Measurements from ENCODE around the gene CERT1.

Gene CERT1

DNA sequence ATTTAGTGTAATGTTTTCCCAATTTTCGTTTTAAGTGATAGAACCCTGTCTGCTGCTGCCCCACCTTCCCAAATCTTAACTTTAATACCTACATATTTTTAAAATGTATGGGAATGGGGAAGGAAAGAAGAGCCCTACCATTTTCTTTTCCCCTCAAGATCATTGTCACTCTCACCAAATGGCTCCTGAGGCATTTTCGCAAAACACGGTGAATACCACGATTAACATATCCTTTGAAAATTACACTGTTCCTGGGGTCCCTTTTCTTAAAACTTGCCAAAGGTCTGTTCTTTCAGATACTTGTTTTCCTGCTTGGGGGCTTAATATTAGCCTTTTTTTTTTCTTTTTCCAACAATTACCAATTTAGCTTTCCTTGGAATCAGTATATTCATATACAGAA lies 36.1 kb downstream of the CERT1 start:
- DNase-seq (ENCODE audit: low read depth in 4 of 4, low spot score in 1 of 4) = no peak

DNA sequence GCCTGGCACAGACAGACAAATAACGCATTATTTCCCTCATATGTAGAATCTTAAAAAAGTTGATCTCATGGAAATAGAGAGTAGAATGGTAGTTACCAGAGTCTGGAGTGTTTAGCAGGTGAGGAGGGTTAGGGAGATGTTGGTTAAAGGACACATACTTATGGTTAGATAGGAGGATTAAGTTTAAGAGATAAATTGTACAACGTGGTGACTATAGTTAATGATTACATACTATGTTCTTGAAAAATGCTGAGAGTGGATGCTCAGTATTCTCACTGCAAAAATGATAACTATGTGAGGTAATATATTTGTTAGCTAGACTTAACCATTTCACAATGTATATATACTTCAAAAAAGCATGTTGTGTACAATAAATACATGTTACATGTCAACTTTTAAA lies 38.0 kb downstream of the CERT1 start:
- DNase-seq (ENCODE audit: low read depth in 4 of 4, low spot score in 1 of 4) = no peak

DNA sequence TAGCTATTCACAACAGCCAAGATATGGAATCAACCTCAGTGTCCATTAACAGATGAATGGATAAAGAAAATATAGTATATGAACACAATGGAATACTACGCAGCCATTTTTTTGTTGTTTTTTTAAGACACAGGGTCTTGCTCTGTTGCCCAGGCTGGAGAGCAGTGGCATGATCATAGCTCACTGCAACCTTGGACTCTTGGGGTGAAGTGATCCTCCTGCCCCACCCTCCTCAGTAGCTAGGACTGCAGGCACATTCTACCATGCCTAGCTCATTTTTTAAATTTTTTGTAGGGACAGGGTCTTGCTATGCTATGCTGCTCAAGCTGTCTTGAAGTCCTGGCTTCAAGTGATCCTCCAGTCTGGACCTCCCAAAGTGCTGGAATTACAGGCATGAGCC lies 38.5 kb downstream of the CERT1 start:
- no peak for DNase-seq (ENCODE audit: low read depth in 4 of 4, low spot score in 1 of 4)

DNA sequence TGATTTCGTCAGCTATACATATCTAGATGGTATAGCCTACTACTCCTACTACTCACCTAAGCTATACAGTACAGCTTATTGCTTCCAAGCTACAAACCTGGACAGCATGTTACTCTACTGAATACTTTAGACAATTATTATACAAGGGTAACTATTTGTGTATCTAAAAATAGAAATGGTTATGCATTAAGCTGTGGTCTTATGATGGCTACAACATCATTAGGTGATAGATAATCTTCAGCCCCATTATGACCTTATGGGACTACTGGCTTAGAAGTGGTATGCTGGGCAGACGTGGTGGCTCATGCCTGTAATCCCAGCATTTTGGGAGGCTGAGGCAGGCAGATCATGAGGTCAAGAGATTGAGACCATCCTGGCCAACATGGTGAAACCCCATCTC lies 40.2 kb downstream of the CERT1 start:
- no peak for DNase-seq (ENCODE audit: low read depth in 4 of 4, low spot score in 1 of 4)

DNA sequence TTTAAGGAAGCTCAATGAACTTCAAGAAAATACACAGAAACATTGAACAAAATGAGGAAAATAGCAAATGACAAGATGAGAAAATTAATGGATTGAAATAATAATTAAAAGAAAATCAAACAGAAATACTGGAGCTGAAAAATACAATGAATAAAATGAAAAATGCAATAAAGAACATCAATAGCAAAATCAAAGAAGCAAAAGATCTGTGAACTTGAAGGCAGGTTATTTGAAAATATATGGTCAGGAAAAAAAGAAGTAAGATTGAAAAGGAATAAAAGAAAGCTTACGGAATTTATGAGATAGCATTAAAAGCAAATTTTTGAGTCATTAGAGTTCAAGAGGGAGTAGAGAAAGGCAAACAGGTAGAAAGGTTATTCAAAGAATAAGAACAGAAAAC lies 42.4 kb downstream of the CERT1 start:
- DNase-seq (ENCODE audit: low read depth in 4 of 4, low spot score in 1 of 4) = no peak

DNA sequence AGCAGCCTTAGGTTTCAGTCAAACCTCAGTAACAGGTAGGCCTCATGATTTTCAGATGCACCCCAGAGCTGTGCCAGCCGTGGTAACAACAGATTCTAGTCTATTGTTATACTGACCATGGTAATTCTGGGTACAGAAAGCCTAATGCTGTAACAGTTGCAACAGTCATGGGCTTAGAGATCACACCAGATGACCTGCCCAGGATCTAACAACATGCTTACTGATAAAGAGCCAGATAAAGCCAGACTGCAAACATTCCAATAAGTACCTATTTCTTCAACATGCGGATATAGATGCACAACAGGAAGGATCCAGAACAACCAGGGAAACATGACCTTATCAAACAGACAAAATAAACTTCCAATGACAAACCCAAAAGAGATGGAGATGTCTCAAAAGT lies 42.8 kb downstream of the CERT1 start:
- no peak for DNase-seq (ENCODE audit: low read depth in 4 of 4, low spot score in 1 of 4)

DNA sequence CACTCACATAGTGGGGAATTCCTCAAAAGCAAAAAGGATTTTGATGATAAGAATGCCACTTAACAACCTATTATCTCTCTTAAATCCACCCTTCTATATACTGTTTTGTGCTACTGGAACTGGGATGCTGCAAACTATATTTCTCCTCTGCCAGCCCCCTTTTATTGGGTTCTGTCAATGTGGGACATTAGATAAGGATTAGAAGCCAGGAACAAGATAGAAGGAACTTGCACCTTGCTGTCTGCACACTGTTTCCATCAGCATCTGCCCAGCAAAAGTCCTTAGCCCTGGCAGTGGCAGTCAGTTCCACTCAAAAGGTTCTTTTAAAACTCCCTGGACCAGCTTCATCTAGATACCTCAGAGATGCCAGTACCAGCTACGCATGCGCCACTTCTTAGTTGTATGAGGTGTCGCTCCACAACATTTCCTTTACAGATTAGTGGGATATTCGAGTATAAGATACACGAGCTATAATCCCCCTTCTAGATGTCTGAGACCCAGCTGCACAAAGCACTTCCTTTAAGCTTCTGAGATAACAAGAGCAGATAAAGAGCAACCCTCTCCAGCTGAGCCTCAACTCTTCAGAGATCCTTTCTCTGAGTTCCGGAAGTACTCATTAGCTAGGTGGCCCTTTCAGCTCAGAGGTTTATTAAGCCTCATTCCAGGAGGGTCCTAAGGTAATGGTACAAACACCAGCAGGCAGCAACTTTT lies 45.3 kb downstream of the CERT1 start:
- DNase-seq (ENCODE audit: low read depth in 4 of 4, low spot score in 1 of 4) = no peak

DNA sequence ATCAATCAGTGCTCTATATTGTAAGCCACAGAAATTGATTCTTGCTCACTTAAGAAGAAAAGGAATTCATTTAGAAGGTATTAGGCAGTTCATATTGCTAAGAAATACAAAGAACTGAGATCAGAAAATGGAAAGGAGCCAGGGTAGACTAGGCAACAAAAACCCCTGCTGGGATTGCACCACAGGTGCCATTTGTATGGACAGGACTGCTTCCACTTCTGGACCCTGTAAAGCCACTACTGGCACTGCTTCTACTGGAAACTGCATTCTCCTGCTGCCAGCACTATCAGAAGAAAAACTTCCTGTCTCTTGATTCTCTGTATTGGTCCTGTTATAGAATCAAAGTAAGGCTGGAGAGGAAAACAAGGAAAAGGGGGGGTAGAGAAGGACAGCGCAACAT lies 45.9 kb downstream of the CERT1 start:
- DNase-seq (ENCODE audit: low read depth in 4 of 4, low spot score in 1 of 4) = no peak

DNA sequence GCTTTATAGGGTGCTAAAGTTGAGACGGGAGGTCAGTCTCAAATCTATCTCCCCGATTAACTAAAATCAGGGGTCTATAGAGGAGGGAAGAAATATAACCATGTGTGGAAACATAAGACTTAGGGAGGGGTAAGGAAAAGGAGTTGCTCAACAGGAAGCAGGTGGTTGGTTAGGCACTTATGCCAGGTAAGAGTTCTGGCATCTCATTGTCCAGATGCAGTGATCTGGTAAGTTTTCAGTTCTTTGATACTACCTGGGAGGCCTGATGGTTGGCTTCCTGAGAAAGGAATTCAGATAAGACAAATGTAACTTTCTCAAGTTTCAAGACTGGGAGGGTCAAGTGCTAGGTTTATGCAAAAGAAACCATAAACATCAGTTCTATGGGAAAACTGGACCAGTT lies 47.7 kb downstream of the CERT1 start:
- DNase-seq (ENCODE audit: low read depth in 4 of 4, low spot score in 1 of 4) = no peak

DNA sequence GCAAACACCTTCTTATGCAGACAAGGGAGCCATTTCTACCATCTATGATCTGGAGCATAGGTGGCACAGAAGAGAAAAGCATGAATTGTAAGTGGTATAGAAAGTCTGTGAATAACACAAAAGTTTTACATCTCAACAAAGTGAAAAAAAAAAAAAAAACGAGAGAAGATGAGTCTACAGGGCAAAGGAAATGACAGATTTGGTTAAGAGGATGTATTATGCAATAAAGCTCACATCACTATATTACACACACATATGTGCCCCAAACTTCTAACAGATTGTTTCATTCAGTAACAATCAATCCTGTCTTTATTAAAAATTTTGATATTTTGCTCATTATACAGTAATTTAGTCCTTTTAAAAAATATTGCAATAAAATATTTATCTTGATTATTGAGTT lies 49.8 kb downstream of the CERT1 start:
- DNase-seq (ENCODE audit: low read depth in 4 of 4, low spot score in 1 of 4) = no peak

DNA sequence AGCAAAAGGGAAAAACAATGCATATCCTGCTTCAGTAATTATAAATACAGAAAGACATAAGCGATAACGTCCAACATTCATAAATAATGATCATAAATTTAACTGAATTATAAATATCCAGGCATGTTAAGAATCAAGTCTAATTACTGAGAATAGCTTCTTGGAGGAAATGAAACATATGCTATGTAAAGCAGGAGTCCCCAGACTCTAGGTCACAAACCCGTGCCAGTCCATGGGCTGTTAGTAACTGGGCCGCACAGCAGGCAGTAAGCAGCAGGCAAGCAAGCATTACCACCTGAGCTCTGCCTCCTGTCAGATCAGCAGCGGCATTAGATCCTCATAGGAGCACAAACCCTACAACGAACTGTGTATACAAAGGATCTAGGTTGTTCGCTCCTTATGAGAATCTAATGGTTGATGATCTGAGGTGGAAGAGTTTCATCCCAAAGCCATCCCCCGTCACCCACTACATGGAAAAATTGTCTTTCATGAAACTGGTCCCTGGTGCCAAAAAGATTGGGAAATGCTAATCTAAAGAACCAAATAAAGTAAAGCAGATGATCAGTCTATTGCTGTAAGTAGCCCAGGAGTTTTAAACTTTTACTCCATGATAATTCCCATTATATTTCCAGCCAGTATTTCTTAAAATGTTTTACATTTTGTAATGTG lies 50.4 kb downstream of the CERT1 start:
- DNase-seq (ENCODE audit: low read depth in 4 of 4, low spot score in 1 of 4) = no peak

DNA sequence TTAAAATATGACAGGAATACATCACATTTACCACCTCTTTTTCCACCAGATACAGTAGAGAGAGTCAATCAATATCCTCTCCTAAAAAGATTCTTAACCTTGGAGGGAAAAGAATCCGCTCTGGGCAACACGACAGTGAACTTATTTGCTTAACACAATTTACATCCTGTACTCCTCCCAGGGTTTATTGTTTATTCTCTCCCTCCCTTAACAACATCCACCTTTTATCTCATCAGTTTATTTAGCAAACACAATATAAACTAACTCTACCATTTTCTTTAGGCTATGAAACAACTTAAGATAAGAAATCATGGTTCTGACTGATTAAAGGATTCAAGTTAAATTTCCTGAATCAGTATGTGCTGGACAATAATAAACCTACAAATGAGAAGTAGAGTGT lies 50.9 kb downstream of the CERT1 start:
- DNase-seq (ENCODE audit: low read depth in 4 of 4, low spot score in 1 of 4) = no peak

DNA sequence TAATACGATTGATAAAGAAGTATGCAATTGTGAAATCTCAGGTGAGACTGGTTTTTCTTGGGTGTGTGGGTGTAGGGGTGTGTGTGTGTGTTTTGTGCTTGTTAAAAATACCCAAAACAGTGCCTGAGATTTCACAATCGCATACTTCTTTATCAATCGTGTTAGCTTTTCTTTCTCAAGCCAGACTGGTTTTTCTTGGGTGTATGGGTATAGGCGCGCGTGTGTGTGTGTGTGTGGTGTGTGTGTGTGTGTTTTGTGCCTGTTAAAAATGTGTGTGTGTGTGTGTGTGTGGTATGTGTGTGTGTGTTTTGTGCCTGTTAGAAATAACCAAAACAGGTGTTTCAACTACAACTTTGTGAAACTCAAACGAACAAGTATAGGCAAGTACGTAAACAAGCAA lies 53.7 kb downstream of the CERT1 start:
- DNase-seq (ENCODE audit: low read depth in 4 of 4, low spot score in 1 of 4) = no peak

DNA sequence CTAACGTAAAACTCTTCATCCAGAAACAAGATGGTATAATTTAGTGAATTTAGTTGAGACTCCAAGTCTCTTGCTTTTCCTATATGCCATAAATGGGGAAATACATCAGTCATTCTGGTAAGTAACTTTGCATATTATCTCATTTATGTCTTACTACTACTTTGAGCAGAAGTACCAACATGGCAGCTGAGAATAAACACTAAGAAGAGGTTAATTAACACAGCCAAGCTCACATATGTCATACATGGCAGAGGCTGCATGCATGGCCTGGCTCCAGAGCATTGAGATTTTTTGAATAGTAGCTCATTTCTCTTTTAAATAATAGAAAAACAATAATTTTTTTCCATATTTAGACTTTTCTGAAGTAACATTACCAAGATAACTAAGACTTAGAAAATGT lies 54.3 kb downstream of the CERT1 start:
- DNase-seq (ENCODE audit: low read depth in 4 of 4, low spot score in 1 of 4) = no peak

DNA sequence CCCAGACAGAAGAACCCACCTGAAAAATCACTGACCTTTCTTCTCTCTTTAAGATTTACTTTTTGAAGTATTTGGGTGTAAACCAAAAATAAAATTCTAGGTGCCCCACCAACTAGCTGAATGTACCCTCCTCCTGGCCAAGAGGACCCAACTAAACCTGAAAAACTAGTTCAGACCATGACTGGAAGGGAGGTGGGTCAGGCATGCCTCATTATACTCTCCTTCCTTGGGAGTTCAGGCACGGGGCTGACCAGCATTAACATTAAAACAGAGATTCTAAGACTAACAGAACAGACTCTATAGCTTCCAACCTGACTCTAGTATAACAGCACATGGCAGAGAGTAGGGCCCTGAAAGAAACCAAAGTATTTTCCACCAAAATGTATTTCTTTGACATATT lies 61.4 kb downstream of the CERT1 start:
- DNase-seq (ENCODE audit: low read depth in 4 of 4, low spot score in 1 of 4) = no peak

DNA sequence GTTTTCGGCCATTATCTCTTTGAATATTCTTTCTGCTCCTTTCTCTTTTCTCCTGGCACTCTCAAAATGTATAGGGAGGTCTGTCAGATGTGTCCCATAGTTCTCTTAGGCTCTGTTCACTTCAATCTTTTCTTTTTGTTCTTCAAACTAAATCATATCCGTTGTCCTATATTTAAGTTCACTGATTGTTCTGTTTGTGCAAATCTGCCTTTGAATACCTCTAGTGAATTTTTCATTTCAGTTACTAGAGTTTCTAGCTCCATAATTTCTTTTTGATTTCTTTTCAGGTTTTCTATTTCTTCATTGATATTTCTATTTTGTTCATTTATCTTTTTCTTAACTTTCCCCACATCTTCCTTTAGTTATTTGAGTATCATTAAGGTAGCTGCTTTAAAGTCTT lies 65.4 kb downstream of the CERT1 start:
- no peak for DNase-seq (ENCODE audit: low read depth in 4 of 4, low spot score in 1 of 4)

DNA sequence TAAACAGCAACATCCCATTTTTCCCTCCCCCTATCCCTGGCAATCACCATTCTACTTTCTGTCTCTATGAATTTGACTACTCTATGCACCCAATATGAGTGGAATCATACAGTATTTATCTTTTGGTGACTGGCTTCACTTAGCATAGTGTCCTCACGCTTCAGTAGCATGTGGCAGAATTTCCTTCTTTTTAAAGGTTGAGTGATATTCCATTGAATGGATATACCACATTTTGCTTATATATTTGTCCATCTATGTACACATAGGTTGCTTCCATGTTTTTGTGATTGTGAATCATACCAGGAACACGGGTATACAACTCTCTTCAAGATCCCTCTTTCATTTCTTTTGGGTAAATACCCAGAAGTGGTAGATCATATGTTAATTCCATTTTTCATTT lies 69.9 kb downstream of the CERT1 start:
- no peak for DNase-seq (ENCODE audit: low read depth in 4 of 4, low spot score in 1 of 4)

DNA sequence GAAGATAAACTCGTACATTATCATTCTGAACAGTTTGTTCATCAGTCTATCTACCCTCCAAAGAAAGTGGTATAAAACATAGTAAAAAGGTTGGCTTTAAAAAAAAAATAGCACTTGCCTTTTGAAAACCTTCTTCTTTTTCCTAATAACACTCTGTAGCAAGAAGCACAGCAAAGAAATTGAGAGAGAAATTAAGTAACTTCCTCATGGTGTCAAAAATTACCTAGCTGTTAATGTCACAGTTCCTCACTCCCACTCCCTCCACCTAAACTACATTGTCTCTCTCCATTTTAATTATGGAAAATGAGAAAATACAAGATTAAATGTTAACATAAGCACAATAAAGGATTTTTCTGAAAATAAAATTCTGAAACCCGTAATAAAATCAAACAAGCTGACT lies 72.2 kb downstream of the CERT1 start:
- DNase-seq (ENCODE audit: low read depth in 4 of 4, low spot score in 1 of 4) = no peak

DNA sequence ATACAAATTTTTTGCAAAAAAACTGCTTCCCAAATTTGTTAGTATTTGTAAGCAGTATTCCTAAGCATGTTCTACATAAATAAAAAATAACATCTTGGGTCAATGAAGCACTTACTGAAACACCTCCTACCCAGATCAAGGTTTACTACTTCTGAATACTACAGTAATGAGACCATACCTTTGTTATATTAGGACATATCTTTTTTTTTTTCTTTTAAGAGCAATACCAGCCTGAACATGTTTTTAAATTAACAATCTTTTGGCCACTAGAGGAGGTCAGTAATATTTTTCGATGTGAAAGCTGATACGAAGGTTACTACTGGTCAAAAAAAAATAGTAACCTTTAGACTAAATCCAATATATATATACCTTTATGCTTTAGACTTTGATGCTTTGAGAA lies 72.7 kb downstream of the CERT1 start:
- DNase-seq (ENCODE audit: low read depth in 4 of 4, low spot score in 1 of 4) = no peak

DNA sequence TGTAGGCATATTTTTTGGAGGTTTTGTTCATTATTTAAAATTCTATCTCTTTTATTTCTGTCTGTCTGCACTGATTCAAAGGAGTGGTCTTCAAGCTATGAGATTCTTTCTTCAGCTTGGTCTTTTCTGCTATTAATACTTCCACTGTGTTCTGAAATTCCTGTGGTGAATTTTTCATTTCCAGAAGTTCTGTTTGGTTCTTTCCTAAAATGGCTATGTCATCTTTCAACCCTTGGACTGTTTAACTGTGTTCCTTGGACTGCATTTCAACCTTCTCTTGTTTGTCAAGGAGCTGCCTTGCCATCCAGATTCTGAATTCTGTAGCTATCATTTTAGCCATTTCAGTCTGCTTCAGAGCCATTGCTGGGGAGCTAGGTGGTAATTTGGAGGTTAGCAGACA lies 76.3 kb downstream of the CERT1 start:
- no peak for DNase-seq (ENCODE audit: low read depth in 4 of 4, low spot score in 1 of 4)

DNA sequence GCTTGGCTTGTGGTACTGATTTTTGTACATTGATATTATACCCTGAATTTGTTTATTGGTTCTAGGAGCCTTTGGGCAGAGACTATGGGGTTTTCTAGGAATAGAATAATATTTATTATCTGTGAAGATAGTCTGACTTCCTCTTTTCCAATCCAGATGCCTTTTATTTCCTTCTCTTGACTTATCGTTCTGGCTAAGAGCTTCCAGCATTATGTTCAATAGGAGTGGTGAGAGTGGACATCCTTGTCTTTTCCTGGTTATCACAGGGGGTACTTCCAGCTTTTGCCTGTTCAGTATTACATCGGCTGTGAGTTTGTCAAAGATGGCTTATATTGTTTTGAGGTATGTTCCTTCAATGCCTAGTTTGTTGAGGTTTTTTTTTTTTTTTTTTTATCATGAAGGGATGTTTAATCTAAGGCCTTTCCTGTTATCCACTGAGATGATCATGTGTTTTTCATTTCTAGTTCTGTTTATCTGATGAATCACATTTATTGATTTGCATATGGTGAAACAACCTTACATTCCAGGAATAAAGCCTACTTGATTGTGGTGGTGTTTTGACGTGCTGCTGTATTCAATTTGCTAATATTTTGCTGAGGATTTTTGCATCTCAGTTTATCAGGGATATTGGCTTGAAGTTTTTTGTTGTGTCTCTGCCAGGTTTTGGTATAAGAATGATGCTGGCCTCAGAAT lies 77.5 kb downstream of the CERT1 start:
- no peak for DNase-seq (ENCODE audit: low read depth in 4 of 4, low spot score in 1 of 4)

DNA sequence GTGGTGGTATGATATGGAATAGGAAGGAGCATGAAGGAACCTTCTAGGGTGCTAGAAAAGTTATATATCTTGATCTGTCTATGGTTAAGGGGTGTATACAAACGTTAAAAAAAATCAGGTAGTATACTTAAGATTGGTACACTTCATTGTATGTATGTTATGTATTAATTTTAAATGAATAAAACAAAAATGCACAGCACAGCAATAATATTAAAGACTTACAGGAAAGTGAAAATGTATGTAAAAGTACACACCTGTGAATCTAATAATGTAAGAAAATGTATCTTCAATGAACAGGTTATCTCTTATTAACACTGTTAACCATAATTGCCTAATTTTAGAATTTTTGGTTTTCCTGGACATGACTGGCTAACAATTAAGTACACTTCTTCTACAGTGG lies 97.2 kb downstream of the CERT1 start:
- no peak for DNase-seq (ENCODE audit: low read depth in 4 of 4, low spot score in 1 of 4)

Data from stimulated activated CD4-positive, alpha-beta T cell treated with anti-CD3 and anti-CD28 coated beads, Interleukin-1b, Interleukin-23, amount 100 ng/mL, for 24 hours (primary cell).